ENCODE data around the gene GSDME.

DNA sequence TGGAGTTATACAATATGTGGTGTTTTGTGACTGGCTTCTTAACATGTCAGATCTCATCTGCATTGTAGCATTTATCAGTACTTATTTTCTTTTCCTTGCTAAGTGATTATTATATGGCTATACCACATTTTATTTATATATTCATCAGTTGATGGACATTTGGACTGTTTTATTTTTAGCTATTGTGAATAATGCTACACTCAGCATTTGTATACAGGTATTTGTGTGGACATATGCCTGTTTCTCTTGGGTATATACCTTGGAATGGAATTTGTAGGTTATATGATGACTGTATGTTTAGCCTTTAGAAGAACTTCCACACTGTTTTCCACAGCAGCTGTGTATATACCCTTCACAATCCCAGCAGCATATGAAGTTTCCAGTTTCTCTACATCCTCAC, 86.5 kb downstream of the GSDME start:
- TF ChIP-seq RARB (CRISPR knock-in tag; IDR thresholded peaks at IDR 0.05) (no peak), ARNTL (CRISPR knock-in tag; IDR thresholded peaks at IDR 0.05; ENCODE audit: borderline replicate concordance, low read depth) (no peak)

Data from SK-N-SH treated with all-trans-retinoic acid at 6 μM for 48 hours (cell line).